Stimulated activated effector memory CD8-positive, alpha-beta T cell treated with anti-CD3 and anti-CD28 coated beads, Interleukin-12 subunit alpha, Interleukin-12 subunit beta, amount 100 ng/mL, for 72 hours (primary cell): ENCODE data around the gene SMIM7.
"Not testable (repeated sequence)": the region's sequence is repeated elsewhere in the genome, so short reads cannot be mapped to it uniquely, and the experiment has no call there.

ENCODE experiments used
- ATAC-seq: fragments of 150-1000 bp; cut with Tn5 transposase; 2 replicates; pipeline ENCODE4 v1.10.0; 2021
- DNase-seq, 2 donors: peaks; one replicate each; pipeline ENCODE4 v3.0.0; 2021 to 2022; ENCODE audit warnings: low spot score in 2 of 2
- H3K27ac Mint-ChIP-seq: one replicate; pipeline ENCODE4 v1.8.0; 2022; ENCODE audit warnings: mild to moderate bottlenecking, mixed read lengths
- H3K36me3 Mint-ChIP-seq: one replicate; pipeline ENCODE4 v1.8.0; 2022; ENCODE audit warnings: mild to moderate bottlenecking, mixed read lengths
- H3K4me1 Mint-ChIP-seq: one replicate; pipeline ENCODE4 v1.8.0; 2022; ENCODE audit warnings: mixed read lengths
- H3K4me3 Mint-ChIP-seq: one replicate; pipeline ENCODE4 v1.8.0; 2022; ENCODE audit warnings: mild to moderate bottlenecking, mixed read lengths
- H3K9me3 Mint-ChIP-seq: one replicate; pipeline ENCODE4 v1.8.0; 2022; ENCODE audit warnings: mixed read lengths

The SMIM7 gene

GRCh38 chr19:16659832-16660708 is at the start of gene SMIM7:
TSS of gene SMIM7 (minus strand) at chr19:16660144. CDS start at chr19:16660110, 34 bp downstream.
- H3K4me1 Mint-ChIP-seq: peaks cover 30% of the 10 kb centered on the region
- H3K9me3 Mint-ChIP-seq: no peaks in the 10 kb centered on the region
- DNase-seq: peak; percentile 90 to 98
- H3K27ac Mint-ChIP-seq: peak within 1 kb of the TSS; percentile 95
- H3K36me3 Mint-ChIP-seq: peaks cover 52% of the 10 kb centered on the region
- H3K4me3 Mint-ChIP-seq: peak within 1 kb of the TSS; percentile 91
- peak; percentile 99 for ATAC-seq

- H3K4me1 Mint-ChIP-seq: no peaks in the 10 kb centered on the region
- H3K27ac Mint-ChIP-seq: no peak overlapping the region
- ATAC-seq (no peak), DNase-seq (no peak)
- H3K36me3 Mint-ChIP-seq: no peaks in the 10 kb centered on the region
- no peak overlapping the region for H3K4me3 Mint-ChIP-seq
- H3K9me3 Mint-ChIP-seq: no peaks in the 10 kb centered on the region
Observed at GRCh38 chr19:16703677-16704076, 43.7 kb upstream of the SMIM7 start.

- DNase-seq (no peak), ATAC-seq (no peak)
- no peaks in the 10 kb centered on the region for H3K9me3 Mint-ChIP-seq
Observed at GRCh38 chr19:16702123-16702522, 42.2 kb upstream of the SMIM7 start.

GRCh38 chr19:16698914-16699313 is 39.0 kb upstream of the SMIM7 start:
- H3K9me3 Mint-ChIP-seq: no peaks in the 10 kb centered on the region
- ATAC-seq (no peak), DNase-seq (no peak)
- H3K4me1 Mint-ChIP-seq: no peaks in the 10 kb centered on the region
- no peak overlapping the region for H3K4me3 Mint-ChIP-seq
- H3K27ac Mint-ChIP-seq: no peak overlapping the region
- H3K36me3 Mint-ChIP-seq: no peaks in the 10 kb centered on the region

More at GRCh38 chr19:16702123-16702522, 42.2 kb upstream of the SMIM7 start:
- Mint-ChIP-seq H3K36me3 (no peaks in the 10 kb centered on the region), H3K4me1 (no peaks in the 10 kb centered on the region), H3K4me3 (no peak overlapping the region), H3K27ac (no peak overlapping the region)

DNA sequence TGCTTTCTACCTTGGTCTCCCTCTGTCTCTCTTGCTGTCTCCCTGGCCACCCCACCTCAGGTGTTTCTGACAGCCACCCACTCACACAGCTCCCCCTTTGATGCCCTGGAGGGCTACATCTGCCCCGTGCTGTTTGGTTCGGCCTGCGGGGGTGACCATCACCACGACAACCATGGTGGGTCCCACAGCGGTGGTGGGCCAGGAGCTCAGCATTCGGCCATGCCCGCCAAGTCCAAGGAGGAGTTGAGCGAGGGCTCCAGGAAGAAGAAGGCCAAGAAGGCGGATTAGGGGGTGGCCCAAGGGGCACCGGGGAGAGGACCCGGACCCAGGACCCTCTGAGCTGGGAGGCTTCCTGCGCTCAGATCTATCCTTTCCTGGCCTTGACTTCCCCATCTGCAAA is 28.1 kb upstream of the SMIM7 start:
- DNase-seq (no peak), ATAC-seq (no peak)
- Mint-ChIP-seq H3K4me3 (no peak overlapping the region), H3K4me1 (no peaks in the 10 kb centered on the region), H3K36me3 (peaks cover 4% of the 10 kb centered on the region), H3K27ac (no peak overlapping the region), H3K9me3 (no peaks in the 10 kb centered on the region)

DNA sequence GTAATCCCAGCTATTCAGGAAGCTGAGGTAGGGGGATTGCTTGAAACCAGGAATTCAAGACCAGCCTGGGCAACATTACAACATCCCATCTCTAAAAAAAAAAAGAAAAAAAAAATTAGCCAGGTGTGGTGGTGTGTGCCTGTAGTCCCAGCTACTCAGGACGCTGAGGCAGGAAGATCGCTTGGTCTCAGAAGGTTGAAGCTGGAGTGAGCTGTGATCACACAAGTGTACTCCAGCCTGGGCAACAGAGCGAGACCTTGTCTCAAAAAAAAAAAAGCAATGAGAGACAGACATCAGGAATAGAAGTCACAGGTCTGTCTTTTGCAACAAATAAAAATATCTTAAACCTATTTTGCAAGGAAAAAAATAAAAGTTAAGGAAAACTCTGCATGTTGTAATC is 24.3 kb upstream of the SMIM7 start:
- DNase-seq (no peak), ATAC-seq (no peak)
- H3K27ac Mint-ChIP-seq: no peak overlapping the region
- H3K4me3 Mint-ChIP-seq: no peak overlapping the region
- no peaks in the 10 kb centered on the region for H3K4me1 Mint-ChIP-seq
- H3K36me3 Mint-ChIP-seq: peaks cover 4% of the 10 kb centered on the region
- H3K9me3 Mint-ChIP-seq: no peaks in the 10 kb centered on the region

DNA sequence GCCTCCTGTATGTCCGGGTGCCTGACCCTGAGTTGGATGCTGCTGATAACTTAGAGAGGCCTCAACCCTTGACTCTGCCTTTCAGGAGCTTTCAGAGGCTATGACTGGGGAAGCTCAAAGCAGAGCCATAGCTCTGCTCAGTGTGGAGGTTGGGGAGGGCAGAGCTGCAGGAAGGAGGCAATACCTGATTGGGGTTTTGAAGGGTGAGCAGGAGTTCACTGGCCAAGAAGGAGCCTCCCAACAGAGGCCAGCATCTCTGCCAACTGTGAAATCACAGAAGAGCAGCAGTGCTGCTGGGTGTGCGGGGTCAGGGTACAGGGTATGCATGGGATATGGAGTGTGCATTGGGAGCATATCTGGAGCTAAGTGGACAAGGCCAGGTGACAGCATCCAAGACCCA is 22.6 kb upstream of the SMIM7 start:
- DNase-seq: no peak
- no peak for ATAC-seq
- Mint-ChIP-seq H3K36me3 (peaks cover 4% of the 10 kb centered on the region), H3K4me1 (no peaks in the 10 kb centered on the region), H3K27ac (no peak overlapping the region), H3K9me3 (no peaks in the 10 kb centered on the region), H3K4me3 (no peak overlapping the region)

- no peak for ATAC-seq
- DNase-seq: no peak
Observed at GRCh38 chr19:16679811-16680210, 19.9 kb upstream of the SMIM7 start.

GRCh38 chr19:16678498-16678897 is 18.6 kb upstream of the SMIM7 start:
- Mint-ChIP-seq H3K4me1 (no peaks in the 10 kb centered on the region), H3K27ac (no peak overlapping the region)

More at GRCh38 chr19:16679811-16680210, 19.9 kb upstream of the SMIM7 start:
- no peaks in the 10 kb centered on the region for H3K9me3 Mint-ChIP-seq
- H3K27ac Mint-ChIP-seq: no peak overlapping the region
- peaks cover 4% of the 10 kb centered on the region for H3K36me3 Mint-ChIP-seq
- no peaks in the 10 kb centered on the region for H3K4me1 Mint-ChIP-seq
- H3K4me3 Mint-ChIP-seq: no peak overlapping the region

GRCh38 chr19:16677055-16677454 is 17.1 kb upstream of the SMIM7 start:
- H3K4me3 Mint-ChIP-seq: no peak overlapping the region
- H3K27ac Mint-ChIP-seq: no peak overlapping the region
- DNase-seq (no peak), ATAC-seq (no peak)
- H3K36me3 Mint-ChIP-seq: no peaks in the 10 kb centered on the region
- no peaks in the 10 kb centered on the region for H3K9me3 Mint-ChIP-seq
- H3K4me1 Mint-ChIP-seq: no peaks in the 10 kb centered on the region

More at GRCh38 chr19:16678498-16678897, 18.6 kb upstream of the SMIM7 start:
- no peak for DNase-seq
- peaks cover 2% of the 10 kb centered on the region for H3K36me3 Mint-ChIP-seq
- H3K9me3 Mint-ChIP-seq: no peaks in the 10 kb centered on the region
- no peak overlapping the region for H3K4me3 Mint-ChIP-seq
- no peak for ATAC-seq

DNA sequence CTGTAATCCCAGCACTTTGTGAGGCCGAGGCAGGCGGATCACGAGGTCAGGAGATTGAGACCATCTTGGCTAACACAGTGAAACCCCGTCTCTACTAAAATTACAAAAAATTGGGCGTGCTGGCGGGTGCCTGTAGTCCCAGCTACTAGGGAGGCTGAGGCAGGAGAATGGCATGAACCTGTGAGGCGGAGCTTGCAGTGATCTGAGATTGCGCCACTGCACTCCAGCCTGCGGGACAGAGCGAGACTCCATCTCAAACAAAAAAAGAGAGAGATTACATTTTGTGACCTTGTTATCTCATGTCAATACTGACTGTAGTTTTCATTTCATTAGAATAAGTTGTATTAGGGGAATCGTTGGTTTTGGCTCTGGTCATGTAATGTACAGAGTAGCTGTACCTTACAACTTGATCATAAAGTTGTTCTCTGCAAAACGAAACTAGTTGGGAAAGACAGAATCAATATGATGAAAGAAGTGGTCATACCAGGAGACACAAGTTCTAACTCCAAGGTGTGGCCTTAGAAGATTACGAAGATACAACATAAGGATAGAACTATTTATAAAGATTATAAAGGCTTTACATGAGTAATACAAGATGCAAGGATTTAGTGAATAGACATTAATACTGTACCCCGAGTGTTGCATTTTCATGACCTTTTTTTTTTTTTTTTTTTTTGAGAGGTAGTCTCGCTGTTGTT is 16.3 kb upstream of the SMIM7 start:
- Mint-ChIP-seq H3K9me3 (no peaks in the 10 kb centered on the region), H3K4me3 (no peak overlapping the region), H3K4me1 (no peaks in the 10 kb centered on the region), H3K27ac (no peak overlapping the region), H3K36me3 (no peaks in the 10 kb centered on the region)
- DNase-seq: no peak
- no peak for ATAC-seq

- not testable (repeated sequence) for H3K27ac Mint-ChIP-seq, H3K4me3 Mint-ChIP-seq, DNase-seq, H3K9me3 Mint-ChIP-seq, ATAC-seq, H3K4me1 Mint-ChIP-seq, H3K36me3 Mint-ChIP-seq
Observed at GRCh38 chr19:16673839-16674238, 13.9 kb upstream of the SMIM7 start.

GRCh38 chr19:16673231-16673630 is 13.3 kb upstream of the SMIM7 start:
- no peak for ATAC-seq
- no peaks in the 10 kb centered on the region for H3K4me1 Mint-ChIP-seq
- no peaks in the 10 kb centered on the region for H3K36me3 Mint-ChIP-seq
- H3K4me3 Mint-ChIP-seq: no peak overlapping the region
- DNase-seq: no peak
- H3K27ac Mint-ChIP-seq: no peak overlapping the region
- H3K9me3 Mint-ChIP-seq: no peaks in the 10 kb centered on the region

DNA sequence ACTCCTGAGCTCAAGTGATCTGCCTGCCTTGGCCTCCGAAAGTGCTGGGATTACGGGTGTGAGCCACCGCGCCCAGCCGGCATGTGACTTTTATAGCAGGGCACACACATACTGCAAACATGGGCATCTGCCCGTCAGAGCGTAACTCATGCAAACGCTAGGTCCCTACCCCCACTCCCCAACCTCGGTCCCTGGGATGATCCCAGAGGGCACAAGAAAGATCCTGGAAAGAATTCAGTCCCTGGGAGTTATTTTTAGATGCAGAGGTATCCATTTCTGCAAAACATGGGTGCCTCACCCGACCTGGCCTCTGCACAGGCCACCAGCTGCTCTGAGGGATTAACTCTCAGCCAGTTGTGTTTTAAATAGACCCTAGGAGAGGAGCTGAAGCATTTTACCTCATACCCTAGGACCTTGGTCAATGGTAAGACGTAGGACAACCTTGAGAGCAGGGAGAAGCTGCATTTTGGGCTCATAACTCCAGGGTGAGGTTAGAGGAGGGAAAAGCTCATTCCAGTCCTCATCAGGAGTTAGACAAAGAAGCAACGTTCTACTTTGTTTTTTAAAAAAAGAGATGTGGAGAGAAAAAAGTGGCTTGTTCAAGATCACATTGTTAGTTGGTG is 11.8 kb upstream of the SMIM7 start:
- no peak overlapping the region for H3K27ac Mint-ChIP-seq
- H3K4me3 Mint-ChIP-seq: no peak overlapping the region
- DNase-seq: no peak
- ATAC-seq: no peak
- no peaks in the 10 kb centered on the region for H3K9me3 Mint-ChIP-seq
- no peaks in the 10 kb centered on the region for H3K4me1 Mint-ChIP-seq
- no peaks in the 10 kb centered on the region for H3K36me3 Mint-ChIP-seq

GRCh38 chr19:16670291-16670690 is 10.3 kb upstream of the SMIM7 start:
- no peak for DNase-seq
- no peaks in the 10 kb centered on the region for H3K9me3 Mint-ChIP-seq
- no peaks in the 10 kb centered on the region for H3K4me1 Mint-ChIP-seq
- H3K36me3 Mint-ChIP-seq: no peaks in the 10 kb centered on the region
- no peak overlapping the region for H3K27ac Mint-ChIP-seq
- ATAC-seq: no peak
- no peak overlapping the region for H3K4me3 Mint-ChIP-seq
